Fibroblast of lung (primary cell): ENCODE results near the gene FAM170B. TPM values are rescaled to one million over a fixed set of nuclear protein-coding genes. Genes with fewer than 3 reads are reported as not detected.
A peak's percentile ranks its signal among the peaks of the same experiment; 100 is the strongest.

Source experiments
- DNase-seq, 2 donors: peaks; one replicate each; pipeline versions ENCODE4 v3.0.0 to v3.0.0-alpha.2; 2010; ENCODE audit warnings: low read depth in 2 of 2
- H2AFZ ChIP-seq: 2 replicates; pipeline ENCODE4 v1.5.1; 2012; ENCODE audit warnings: low read length, control low read depth, inconsistent platforms
- H3K27ac ChIP-seq: 2 replicates; pipeline ENCODE4 v1.5.1; 2011; ENCODE audit warnings: low read length, control low read depth; ENCODE audit not compliant: insufficient read depth
- H3K27me3 ChIP-seq: 2 replicates; pipeline ENCODE4 v1.5.1; 2011; ENCODE audit warnings: mild to moderate bottlenecking, low read length; ENCODE audit not compliant: control insufficient read depth, insufficient read depth
- H3K36me3 ChIP-seq: 2 replicates; pipeline ENCODE4 v1.5.1; 2011; ENCODE audit warnings: low read length; ENCODE audit not compliant: control insufficient read depth, insufficient read depth
- H3K4me1 ChIP-seq: 2 replicates; pipeline ENCODE4 v1.5.1; 2011; ENCODE audit warnings: low read length; ENCODE audit not compliant: control insufficient read depth, insufficient read depth; ENCODE audit errors: extremely low read depth
- H3K4me2 ChIP-seq: 2 replicates; pipeline ENCODE4 v1.5.1; 2011; ENCODE audit warnings: low read length, control low read depth; ENCODE audit not compliant: insufficient read depth; ENCODE audit errors: extremely low read depth
- H3K4me3 ChIP-seq, 4 experiments: fragments of 200-600 bp in 1 of 4; sonication (generic) in 1 of 4; replicated peaks in 1 of 4; 2 replicates each; pipeline ENCODE4 v1.5.1; 2011 to 2016; ENCODE audit warnings: low read length in 4 of 4, low read depth in 3 of 4, mild to moderate bottlenecking in 3 of 4, control low read depth in 2 of 4, inconsistent platforms in 1 of 4, mixed read lengths in 1 of 4; ENCODE audit not compliant: insufficient read depth in 1 of 4; ENCODE audit errors: control extremely low read depth in 1 of 4
- H3K79me2 ChIP-seq: 2 replicates; pipeline ENCODE4 v1.5.1; 2012; ENCODE audit warnings: mild to moderate bottlenecking, low read length, inconsistent platforms; ENCODE audit not compliant: control insufficient read depth, insufficient read depth
- H3K9ac ChIP-seq: 2 replicates; pipeline ENCODE4 v1.5.1; 2011; ENCODE audit warnings: mild to moderate bottlenecking, low read length, control low read depth; ENCODE audit not compliant: insufficient read depth
- H3K9me3 ChIP-seq: 2 replicates; pipeline ENCODE4 v1.5.1; 2012; ENCODE audit warnings: low read depth, low read length; ENCODE audit not compliant: control insufficient read depth, insufficient read depth
- H4K20me1 ChIP-seq: 2 replicates; pipeline ENCODE4 v1.5.1; 2011; ENCODE audit warnings: low read length; ENCODE audit not compliant: control insufficient read depth, insufficient read depth; ENCODE audit errors: extremely low read depth
- EZH2 ChIP-seq: IDR thresholded peaks from 2 replicates; pipeline ENCODE4 v1.5.1; 2012; ENCODE audit warnings: low read length, control low read depth, mild to moderate bottlenecking; ENCODE audit errors: missing control alignments
- polyA plus RNA-seq, 2 donors: library from polyadenylated mRNA; depleted of rRNA in 1 of 2; stranded (reverse) in 1 of 2; unstranded in 1 of 2; fragments of >200 nt; gene quantifications; 2 replicates each; pipeline ENCODE4 v1.2.1, GENCODE V29; 2011 to 2012; ENCODE audit warnings: missing spikeins in 1 of 2
- total RNA-seq: library from RNA; depleted of rRNA; stranded (reverse); fragments of >200 nt; gene quantifications from 2 replicates; pipeline ENCODE4 v1.2.1, GENCODE V29; 2014
- TF ChIP-seq, protein P1 (sequence below), 2 donors: IDR thresholded peaks in 1 of 2; conservative IDR thresholded peaks in 1 of 2; 1 replicate in 1 of 2; 2 replicates in 1 of 2; pipeline ENCODE4 v1.5.1; 2011 to 2012; ENCODE audit warnings: low read length in 2 of 2, control low read depth in 1 of 2, inconsistent platforms in 1 of 2, low read depth in 1 of 2, mild to moderate bottlenecking in 1 of 2

Gene FAM170B
- total and polyA plus RNA-seq, 2 donors (not counting 1 experiment from before 2014, with no cell fraction given) = not detected

DNA sequence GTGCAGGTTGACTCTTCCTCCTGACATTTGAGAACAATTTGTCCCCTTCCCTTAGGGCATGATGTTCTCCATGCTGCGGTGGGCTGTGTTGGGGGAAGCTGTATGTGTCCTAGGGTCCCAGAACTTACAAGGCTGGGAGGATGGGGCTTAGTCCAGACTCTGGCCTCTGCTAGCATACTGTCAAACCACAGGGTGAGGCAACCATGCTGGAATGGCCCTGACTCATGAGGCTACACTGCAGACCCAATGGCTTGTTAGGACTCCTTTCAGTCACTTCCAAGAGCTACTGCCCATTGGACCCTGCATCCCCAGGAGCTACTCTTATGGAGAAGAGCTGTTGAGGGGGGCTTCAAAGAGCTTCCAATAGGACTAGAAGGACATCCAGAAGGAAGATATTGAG lies 20.1 kb upstream of the FAM170B start:
- no peak overlapping the region for H3K9ac ChIP-seq
- no peaks in the 10 kb centered on the region for H3K36me3 ChIP-seq
- H2AFZ ChIP-seq = no peak overlapping the region
- no peaks in the 10 kb centered on the region for H3K79me2 ChIP-seq
- peak; percentile 22 to 67 for DNase-seq
- H3K27me3 ChIP-seq = peaks cover 2% of the 10 kb centered on the region
- H3K4me2 ChIP-seq = no peak overlapping the region
- no peaks in the 10 kb centered on the region for H3K9me3 ChIP-seq
- no peak for TF ChIP-seq EZH2
- TF ChIP-seq, protein P1, sequence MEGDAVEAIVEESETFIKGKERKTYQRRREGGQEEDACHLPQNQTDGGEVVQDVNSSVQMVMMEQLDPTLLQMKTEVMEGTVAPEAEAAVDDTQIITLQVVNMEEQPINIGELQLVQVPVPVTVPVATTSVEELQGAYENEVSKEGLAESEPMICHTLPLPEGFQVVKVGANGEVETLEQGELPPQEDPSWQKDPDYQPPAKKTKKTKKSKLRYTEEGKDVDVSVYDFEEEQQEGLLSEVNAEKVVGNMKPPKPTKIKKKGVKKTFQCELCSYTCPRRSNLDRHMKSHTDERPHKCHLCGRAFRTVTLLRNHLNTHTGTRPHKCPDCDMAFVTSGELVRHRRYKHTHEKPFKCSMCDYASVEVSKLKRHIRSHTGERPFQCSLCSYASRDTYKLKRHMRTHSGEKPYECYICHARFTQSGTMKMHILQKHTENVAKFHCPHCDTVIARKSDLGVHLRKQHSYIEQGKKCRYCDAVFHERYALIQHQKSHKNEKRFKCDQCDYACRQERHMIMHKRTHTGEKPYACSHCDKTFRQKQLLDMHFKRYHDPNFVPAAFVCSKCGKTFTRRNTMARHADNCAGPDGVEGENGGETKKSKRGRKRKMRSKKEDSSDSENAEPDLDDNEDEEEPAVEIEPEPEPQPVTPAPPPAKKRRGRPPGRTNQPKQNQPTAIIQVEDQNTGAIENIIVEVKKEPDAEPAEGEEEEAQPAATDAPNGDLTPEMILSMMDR (conservative IDR thresholded peaks at IDR 0.05 in 1 of 2, IDR thresholded peaks at IDR 0.05 in 1 of 2; ENCODE audit: low read depth in 1 of 2, low read length in 2 of 2) = no peak
- H4K20me1 ChIP-seq = no peaks in the 10 kb centered on the region
- H3K4me3 ChIP-seq = no peak overlapping the region
- H3K4me1 ChIP-seq = peaks cover 6% of the 10 kb centered on the region
- H3K27ac ChIP-seq = no peak overlapping the region

DNA sequence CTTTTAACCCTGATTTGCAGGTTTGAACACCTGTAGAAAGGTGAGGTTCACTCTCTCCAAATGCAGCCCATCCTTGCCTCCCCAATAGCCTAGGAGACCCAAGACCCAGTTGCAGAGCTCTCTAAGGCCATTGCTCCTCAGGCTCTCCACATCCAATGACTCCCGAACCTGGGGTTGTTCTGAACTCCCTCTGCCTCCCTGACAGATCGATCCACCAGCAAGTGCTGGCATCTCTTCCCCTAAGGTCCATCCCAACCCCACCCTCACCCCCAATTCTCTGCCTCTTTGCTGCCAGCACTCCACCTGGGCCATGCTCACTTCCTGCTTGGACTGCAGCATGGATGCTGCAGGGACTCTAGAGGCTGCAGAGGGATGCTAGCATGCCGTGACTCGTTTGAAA lies 19.3 kb upstream of the FAM170B start:
- H3K27ac ChIP-seq = no peak overlapping the region
- H3K9ac ChIP-seq = no peak overlapping the region
- H3K79me2 ChIP-seq = no peaks in the 10 kb centered on the region
- H3K36me3 ChIP-seq = no peaks in the 10 kb centered on the region
- H3K4me1 ChIP-seq = peaks cover 6% of the 10 kb centered on the region
- DNase-seq = no peak
- H2AFZ ChIP-seq = no peak overlapping the region
- TF ChIP-seq, protein P1 (conservative IDR thresholded peaks at IDR 0.05 in 1 of 2, IDR thresholded peaks at IDR 0.05 in 1 of 2; ENCODE audit: low read depth in 1 of 2, low read length in 2 of 2) = no peak
- no peak for TF ChIP-seq EZH2
- no peak overlapping the region for H3K4me2 ChIP-seq
- peaks cover 2% of the 10 kb centered on the region for H3K27me3 ChIP-seq
- H3K9me3 ChIP-seq = no peaks in the 10 kb centered on the region
- H3K4me3 ChIP-seq = no peak overlapping the region
- no peaks in the 10 kb centered on the region for H4K20me1 ChIP-seq

- no peaks in the 10 kb centered on the region for H3K9me3 ChIP-seq
- no peak overlapping the region for H3K4me3 ChIP-seq
- no peak overlapping the region for H3K4me2 ChIP-seq
- peaks cover 2% of the 10 kb centered on the region for H3K27me3 ChIP-seq
- no peaks in the 10 kb centered on the region for H4K20me1 ChIP-seq
- no peak for DNase-seq
- peaks cover 6% of the 10 kb centered on the region for H3K4me1 ChIP-seq
- H2AFZ ChIP-seq = no peak overlapping the region
- no peak overlapping the region for H3K9ac ChIP-seq
- no peak for TF ChIP-seq EZH2
- TF ChIP-seq, protein P1 (conservative IDR thresholded peaks at IDR 0.05 in 1 of 2, IDR thresholded peaks at IDR 0.05 in 1 of 2; ENCODE audit: low read depth in 1 of 2, low read length in 2 of 2) = no peak
- no peaks in the 10 kb centered on the region for H3K79me2 ChIP-seq
- H3K36me3 ChIP-seq = no peaks in the 10 kb centered on the region
- H3K27ac ChIP-seq = no peak overlapping the region
Measured at GRCh38 chr10:49152663-49153062, 18.8 kb upstream of the FAM170B start.
